Epithelial cell of proximal tubule (primary cell): ENCODE results near the gene C17orf114.

Experiments used
- DNase-seq: peaks from one replicate; pipeline ENCODE4 v3.0.0-alpha.2; 2011; ENCODE audit warnings: low read depth
- H3K4me3 ChIP-seq: 2 replicates; pipeline ENCODE4 v1.5.1; 2011; ENCODE audit warnings: low read depth, mild to moderate bottlenecking, low read length
- TF ChIP-seq, protein P1 (sequence below): conservative IDR thresholded peaks from 2 replicates; pipeline ENCODE4 v1.5.1; 2012; ENCODE audit warnings: low read depth, mild to moderate bottlenecking, low read length

The C17orf114 gene

DNA sequence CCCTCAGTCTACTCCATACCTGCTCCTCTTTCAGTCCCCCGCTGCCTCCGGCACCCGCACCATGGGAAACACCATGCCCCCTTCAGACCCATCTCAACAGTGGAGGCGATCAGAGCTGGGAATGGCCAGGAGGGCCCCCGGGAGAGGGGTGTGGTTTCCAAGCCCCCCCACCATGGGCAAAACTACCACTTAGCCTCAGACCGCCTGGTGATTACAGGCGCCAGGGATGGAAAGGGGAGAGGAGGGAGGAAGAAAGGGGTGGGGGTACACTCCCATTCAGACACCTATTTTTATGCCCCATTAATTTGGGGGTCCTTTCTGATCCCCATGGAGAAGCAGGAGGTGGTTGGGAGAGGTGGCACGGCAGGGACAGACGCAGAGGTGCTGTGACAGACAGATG lies at the start of gene C17orf114:
Gene C17orf114 (minus strand): TSS at position 101 of the 400 bp plus-strand sequence.
- DNase-seq, result no peak
- TF ChIP-seq, protein P1, sequence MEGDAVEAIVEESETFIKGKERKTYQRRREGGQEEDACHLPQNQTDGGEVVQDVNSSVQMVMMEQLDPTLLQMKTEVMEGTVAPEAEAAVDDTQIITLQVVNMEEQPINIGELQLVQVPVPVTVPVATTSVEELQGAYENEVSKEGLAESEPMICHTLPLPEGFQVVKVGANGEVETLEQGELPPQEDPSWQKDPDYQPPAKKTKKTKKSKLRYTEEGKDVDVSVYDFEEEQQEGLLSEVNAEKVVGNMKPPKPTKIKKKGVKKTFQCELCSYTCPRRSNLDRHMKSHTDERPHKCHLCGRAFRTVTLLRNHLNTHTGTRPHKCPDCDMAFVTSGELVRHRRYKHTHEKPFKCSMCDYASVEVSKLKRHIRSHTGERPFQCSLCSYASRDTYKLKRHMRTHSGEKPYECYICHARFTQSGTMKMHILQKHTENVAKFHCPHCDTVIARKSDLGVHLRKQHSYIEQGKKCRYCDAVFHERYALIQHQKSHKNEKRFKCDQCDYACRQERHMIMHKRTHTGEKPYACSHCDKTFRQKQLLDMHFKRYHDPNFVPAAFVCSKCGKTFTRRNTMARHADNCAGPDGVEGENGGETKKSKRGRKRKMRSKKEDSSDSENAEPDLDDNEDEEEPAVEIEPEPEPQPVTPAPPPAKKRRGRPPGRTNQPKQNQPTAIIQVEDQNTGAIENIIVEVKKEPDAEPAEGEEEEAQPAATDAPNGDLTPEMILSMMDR, result no peak
- no peak within 1 kb of the TSS for H3K4me3 ChIP-seq

DNA sequence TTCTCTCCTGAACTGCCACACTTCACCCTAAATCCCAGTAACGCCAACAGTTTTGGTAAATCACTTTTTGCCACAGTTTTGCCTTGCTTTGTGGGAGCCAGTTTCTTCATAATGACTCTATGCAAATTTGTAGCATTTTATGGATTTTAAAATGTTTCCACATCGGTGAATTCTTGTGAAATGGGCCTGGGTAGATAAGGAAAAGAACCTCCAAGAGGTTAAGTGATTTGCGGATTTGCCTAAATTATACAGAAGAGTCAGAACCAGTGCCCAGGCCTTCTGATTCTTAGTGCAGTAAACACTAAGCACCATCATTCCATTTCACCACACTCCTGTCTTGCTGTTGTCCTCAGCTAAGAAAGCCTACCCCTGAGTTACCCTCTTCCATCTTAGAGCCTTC lies 49.0 kb upstream of the C17orf114 start:
- H3K4me3 ChIP-seq, result no peak overlapping the region
- DNase-seq, result no peak
- TF ChIP-seq, protein P1, result no peak

DNA sequence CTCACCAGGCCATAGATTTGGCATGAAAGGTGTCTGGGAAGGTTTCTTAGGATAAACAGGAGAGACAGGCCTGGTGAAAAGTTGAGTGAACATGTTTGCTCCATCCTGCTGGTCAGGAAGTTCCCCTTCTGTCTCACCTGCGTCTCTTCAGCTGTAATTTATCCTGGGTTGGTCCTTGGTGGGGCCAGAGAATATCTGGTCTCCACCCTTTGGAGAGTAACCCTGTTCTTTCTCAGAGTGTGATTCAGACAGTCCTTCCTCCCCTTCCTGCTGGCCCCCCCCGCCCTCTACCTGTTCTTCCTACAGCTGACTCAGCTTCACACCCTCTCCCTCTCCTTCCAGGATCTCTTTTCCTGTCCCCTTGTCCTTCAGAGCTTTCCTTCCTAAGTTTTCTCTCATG lies 48.1 kb upstream of the C17orf114 start:
- no peak for DNase-seq
- H3K4me3 ChIP-seq, result no peak overlapping the region
- TF ChIP-seq, protein P1, result no peak

DNA sequence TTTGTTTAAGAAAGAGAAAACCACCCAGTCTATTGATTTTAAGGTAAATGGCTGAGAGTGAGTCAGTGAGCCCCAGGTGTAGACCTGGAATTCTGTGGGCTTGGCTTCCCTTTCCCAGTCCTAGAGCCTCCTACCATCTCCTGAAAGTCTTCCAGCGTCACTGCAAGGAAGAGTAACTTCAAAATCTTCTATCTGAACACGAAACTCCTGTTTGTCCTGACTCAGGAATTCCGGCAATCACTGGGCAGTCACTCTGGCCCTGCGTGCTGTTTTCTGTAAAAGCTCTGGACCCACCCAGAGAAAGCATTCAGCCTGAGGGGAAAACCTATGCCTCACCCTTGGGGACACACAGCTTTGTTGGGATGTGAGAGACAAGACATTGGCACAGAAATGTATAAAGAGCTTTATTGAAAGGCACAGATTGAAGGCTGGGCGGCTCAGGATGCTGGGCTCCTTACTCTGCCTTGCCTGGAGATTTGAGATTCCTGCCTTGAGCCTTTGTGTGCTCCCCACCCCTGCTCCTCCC lies 46.9 kb upstream of the C17orf114 start:
- no peak for DNase-seq
- TF ChIP-seq, protein P1, result no peak
- H3K4me3 ChIP-seq, result no peak overlapping the region

DNA sequence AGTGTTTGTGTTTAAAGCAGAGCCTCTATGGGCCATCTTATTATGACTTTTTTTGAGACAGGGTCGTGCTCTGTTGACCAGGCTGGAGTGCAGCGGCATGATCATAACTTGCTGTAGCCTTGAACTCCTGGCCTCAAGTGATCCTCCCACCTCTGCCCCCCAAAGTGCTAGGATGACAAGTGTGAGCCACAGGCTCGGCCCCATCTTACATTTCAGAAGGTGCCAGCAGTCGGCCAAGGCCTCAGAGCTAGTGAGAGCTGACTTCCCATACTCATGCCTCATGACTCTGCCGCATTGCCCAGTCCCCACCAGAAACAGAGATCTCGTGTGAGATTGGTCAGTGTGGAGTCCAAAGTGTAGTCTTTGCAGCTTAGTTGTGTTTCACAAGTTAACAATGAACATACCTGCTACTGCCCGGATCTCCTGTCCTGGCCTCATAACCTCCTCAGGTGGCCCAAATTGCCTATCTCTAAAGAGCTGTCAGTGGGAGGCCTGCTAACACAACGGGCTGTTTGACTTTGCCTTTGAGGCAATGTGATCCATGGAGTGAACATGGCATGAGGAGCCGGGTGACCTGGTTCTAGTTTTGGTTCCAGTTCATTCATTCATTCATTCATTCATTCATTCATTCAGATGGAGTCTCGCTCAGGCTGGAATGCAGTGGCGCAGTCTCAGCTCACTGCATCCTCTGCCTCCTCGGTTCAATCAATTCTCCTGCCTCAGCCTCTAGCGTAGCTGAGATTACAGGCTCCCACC lies 44.7 kb upstream of the C17orf114 start:
- no peak overlapping the region for H3K4me3 ChIP-seq
- DNase-seq, result no peak
- TF ChIP-seq, protein P1, result no peak

DNA sequence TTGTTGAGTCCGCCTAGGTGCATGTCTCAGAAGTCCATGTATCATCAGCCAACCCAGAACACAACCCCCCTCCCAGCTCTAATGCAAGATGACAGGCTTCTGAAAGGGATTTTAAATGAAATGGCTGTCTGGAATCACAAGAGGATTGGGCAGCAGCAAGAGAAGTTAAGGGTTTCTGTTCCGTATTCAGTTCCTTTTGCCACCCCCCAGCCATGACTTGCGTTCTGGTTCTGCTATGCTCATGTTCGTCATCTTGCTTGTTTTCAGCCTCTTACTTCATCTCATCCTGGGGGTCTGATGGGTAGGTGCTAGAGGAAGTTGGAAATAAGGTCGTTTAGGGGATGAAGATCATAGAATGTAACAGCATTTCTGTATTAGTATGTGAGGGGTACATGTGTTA lies 43.0 kb upstream of the C17orf114 start:
- H3K4me3 ChIP-seq, result no peak overlapping the region
- TF ChIP-seq, protein P1, result no peak
- DNase-seq, result no peak
